ENCODE measurements around the gene TNXB. TPM values are rescaled to one million over a fixed set of nuclear protein-coding genes. Genes with fewer than 3 reads are reported as not detected.
"Not testable (repeated sequence)": the region's sequence is repeated elsewhere in the genome, so short reads cannot be mapped to it uniquely, and the experiment has no call there.

The TNXB gene
- total RNA-seq, 1 experiment from 2014 or later, result 0.37 TPM

DNA sequence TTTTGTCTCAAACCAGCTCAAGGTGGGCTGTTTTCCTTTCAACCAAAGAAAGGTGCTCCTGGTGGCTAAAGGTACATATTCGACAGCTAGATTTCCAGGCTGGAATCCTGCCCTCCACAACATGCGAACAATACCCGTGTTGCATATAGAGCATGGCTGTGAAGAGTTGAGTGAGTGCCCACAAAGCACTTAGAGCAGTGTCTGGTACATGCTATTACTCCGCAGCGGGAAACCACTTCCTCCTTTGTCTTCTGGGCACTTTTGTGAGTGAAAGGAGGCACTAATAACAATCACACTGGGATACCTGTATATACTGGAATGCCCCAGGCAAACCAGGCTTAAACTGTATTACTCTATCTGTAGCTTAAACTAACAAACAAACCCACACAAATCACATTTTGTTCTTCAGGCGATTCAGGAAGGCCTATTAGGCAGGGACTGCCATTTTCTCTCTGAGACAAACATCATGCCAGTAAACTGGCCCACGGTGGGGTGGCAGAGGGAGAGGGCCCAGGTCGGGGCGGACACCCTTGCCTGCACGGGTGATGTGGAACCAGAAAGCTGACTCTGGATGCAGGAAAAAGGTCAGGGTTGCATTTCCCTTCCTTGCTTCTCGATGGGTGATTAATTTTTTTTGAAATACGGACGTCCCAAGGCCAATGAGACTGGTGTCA, 104.1 kb downstream of the TNXB start:
- DNase-seq (ENCODE audit: low read depth, low spot score); in situ Hi-C loops (cut with HindIII; ENCODE audit: low pct_unique_long_range_greater_than_20kb, low sequenced_read_pairs): not testable (repeated sequence)

DNA sequence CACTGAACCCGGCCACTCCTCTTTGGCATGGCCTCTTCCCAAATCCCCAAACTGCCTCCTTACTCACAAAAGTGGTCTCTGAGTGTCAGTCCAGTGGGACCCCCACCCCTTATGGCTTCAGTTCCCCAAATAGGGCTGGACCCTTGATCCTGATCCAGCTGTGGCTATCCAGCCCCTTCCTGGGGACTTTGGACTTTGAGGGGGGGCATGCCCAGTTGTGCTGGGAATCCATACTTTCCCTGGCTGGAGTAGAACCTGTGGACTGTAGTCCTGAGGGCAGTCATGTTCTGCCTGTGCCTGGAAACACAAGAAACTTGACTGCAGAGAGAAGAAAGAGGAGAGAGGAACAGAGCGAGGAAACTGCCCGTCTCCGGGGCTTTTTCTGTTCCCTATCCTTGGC, 104.7 kb downstream of the TNXB start:
- DNase-seq (ENCODE audit: low read depth, low spot score); in situ Hi-C loops (cut with HindIII; ENCODE audit: low pct_unique_long_range_greater_than_20kb, low sequenced_read_pairs): not testable (repeated sequence)

DNA sequence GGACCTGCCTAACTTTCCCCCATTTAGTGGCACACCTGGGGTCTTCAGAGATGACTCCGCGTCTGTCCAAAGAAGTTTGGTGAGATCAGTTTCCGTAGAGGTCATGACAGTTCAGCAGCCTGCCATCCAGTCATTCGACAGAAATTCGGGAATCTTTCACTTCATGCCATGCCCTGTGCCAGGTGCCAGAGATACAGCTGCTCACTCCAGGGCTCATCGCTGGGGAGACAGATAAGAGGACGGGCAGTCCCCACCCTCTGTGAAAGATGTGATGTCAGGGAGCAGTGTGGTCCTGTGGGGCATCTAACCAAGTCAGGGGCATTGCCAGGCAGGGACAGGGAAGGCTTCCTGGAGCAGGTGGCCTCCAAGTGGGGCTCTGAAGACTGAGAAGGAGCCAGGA, 105.8 kb downstream of the TNXB start:
- in situ Hi-C loops (cut with HindIII; ENCODE audit: low pct_unique_long_range_greater_than_20kb, low sequenced_read_pairs); DNase-seq (ENCODE audit: low read depth, low spot score): not testable (repeated sequence)

DNA sequence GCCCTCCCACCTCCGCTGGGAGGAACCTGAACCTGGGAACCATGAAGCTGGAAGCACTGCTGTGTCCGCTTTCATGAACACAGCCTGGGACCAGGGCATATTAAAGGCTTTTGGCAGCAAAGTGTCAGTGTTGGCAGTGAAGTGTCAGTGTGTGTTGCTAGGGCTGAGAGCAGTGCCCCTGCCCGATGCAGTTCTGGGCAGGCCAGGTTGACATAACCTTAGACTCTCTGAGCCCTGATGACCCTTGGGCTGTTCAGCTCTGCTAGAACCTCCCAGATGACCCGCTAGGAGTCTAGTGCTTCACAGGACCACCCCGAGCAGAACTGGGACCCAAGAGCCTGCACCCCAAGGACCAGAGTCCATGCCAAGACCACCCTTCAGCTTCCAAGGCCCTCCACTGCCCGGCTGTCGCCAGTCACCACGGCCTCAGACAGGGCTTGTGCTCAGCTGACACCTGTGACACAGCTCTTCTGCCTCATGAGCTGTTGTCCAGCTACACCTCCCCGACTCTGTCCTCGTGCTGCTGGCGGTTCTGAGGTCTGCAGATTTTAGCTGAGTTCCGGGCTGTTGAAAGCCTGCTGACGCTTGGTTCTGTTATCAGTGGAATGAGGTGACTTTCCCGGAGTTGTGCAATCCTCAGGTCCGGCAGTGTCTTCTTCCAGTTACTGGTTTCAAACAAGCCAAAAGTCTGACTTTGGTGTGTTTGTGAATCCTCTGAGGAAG, 106.4 kb downstream of the TNXB start:
- in situ Hi-C loops (cut with HindIII; ENCODE audit: low pct_unique_long_range_greater_than_20kb, low sequenced_read_pairs); DNase-seq (ENCODE audit: low read depth, low spot score): not testable (repeated sequence)

DNA sequence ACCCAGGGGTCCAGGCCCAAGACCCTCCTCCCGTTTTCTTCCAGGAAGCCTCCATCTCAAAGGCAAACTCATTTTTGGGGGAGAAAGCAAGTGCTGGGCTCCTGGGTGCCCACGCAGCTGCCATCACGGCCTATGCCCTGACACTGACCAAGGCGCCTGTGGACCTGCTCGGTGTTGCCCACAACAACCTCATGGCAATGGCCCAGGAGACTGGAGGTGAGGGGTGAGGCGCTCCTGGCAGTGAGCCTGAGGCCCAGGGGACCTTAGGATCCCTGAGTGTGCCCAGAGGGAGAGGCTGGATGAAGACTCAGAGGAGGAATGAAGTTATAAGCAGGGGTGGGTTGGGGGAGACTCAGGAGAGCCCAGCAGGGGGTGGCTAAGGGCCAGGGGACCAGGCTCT, 112.8 kb downstream of the TNXB start:
- in situ Hi-C loops (cut with HindIII; ENCODE audit: low pct_unique_long_range_greater_than_20kb, low sequenced_read_pairs); DNase-seq (ENCODE audit: low read depth, low spot score): not testable (repeated sequence)

DNA sequence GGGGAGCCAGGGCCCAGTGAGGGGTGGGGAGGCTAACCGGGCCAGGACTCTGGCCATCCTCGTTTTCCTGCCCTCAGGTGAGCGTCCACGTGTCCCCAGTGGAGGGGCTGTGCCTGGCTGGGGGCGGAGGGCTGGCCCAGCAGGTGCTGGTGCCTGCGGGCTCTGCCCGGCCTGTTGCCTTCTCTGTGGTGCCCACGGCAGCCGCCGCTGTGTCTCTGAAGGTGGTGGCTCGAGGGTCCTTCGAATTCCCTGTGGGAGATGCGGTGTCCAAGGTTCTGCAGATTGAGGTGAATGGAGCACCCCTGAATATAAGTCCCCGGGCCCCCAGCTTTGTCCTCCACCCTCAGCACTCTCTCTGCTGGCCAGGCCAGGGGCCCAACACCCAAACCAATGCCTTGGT, 114.7 kb downstream of the TNXB start:
- in situ Hi-C loops (cut with HindIII; ENCODE audit: low pct_unique_long_range_greater_than_20kb, low sequenced_read_pairs), result not testable (repeated sequence)

More for the DNA sequence above, 114.7 kb downstream of the TNXB start:
- not testable (repeated sequence) for DNase-seq (ENCODE audit: low read depth, low spot score)

Small RNA genes lying within 50 kb of the gene (small RNA-seq; reads per million reads assigned to genes)
- gene RNA5SP206, result 0.02 to 0.10 reads per million in 2 experiments

Other genes with a start within 250 kb of the TNXB start
- 213 and 215 TPM in 2 replicates for gene NEU1, start 246.5 kb downstream of the TNXB start, total RNA-seq (2014; rRNA removed; shearing (Covaris generic))
- not detected in 2 replicates for gene SLC44A4, start 230.3 kb downstream of the TNXB start, total RNA-seq (2014; rRNA removed; shearing (Covaris generic))
- 39.4 and 47.7 TPM in 2 replicates for gene EHMT2, start 211.6 kb downstream of the TNXB start, total RNA-seq (2014; rRNA removed; shearing (Covaris generic))
- gene ZBTB12, start 207.3 kb downstream of the TNXB start, total RNA-seq (2014; rRNA removed; shearing (Covaris generic)), result 1.3 and 2.2 TPM in 2 replicates
- 9.4 and 10.1 TPM in 2 replicates for gene C2, start 181.6 kb downstream of the TNXB start, total RNA-seq (2014; rRNA removed; shearing (Covaris generic))
- not detected in 2 replicates for gene CFB, start 163.2 kb downstream of the TNXB start, total RNA-seq (2014; rRNA removed; shearing (Covaris generic))
- gene NELFE, start 150.4 kb downstream of the TNXB start, total RNA-seq (2014; rRNA removed; shearing (Covaris generic)), result 81.9 and 91.0 TPM in 2 replicates
- 21.4 and 28.3 TPM in 2 replicates for gene SKIC2, start 150.2 kb downstream of the TNXB start, total RNA-seq (2014; rRNA removed; shearing (Covaris generic))
- gene DXO, start 137.2 kb downstream of the TNXB start, total RNA-seq (2014; rRNA removed; shearing (Covaris generic)), result 5.2 and 9.2 TPM in 2 replicates
- gene C4A, start 127.3 kb downstream of the TNXB start, total RNA-seq (2014; rRNA removed; shearing (Covaris generic)), result 1.6 and 2.2 TPM in 2 replicates
- gene C4B, start 94.5 kb downstream of the TNXB start, total RNA-seq (2014; rRNA removed; shearing (Covaris generic)), result 0.45 and 2.2 TPM in 2 replicates
- gene CYP21A2, start 70.9 kb downstream of the TNXB start, total RNA-seq (2014; rRNA removed; shearing (Covaris generic)), result not detected in 2 replicates
- gene ATF6B, start 18.9 kb upstream of the TNXB start, total RNA-seq (2014; rRNA removed; shearing (Covaris generic)), result 15.1 and 15.3 TPM in 2 replicates
- gene FKBPL, start 20.9 kb upstream of the TNXB start, total RNA-seq (2014; rRNA removed; shearing (Covaris generic)), result 8.1 and 8.7 TPM in 2 replicates
- 0.16 and 0.21 TPM in 2 replicates for gene PRRT1, start 42.6 kb upstream of the TNXB start, total RNA-seq (2014; rRNA removed; shearing (Covaris generic))
- 73.5 and 109 TPM in 2 replicates for gene PPT2, start 44.8 kb upstream of the TNXB start, total RNA-seq (2014; rRNA removed; shearing (Covaris generic))
- 11.4 and 15.0 TPM in 2 replicates for gene EGFL8, start 55.3 kb upstream of the TNXB start, total RNA-seq (2014; rRNA removed; shearing (Covaris generic))
- 77.8 and 85.2 TPM in 2 replicates for gene AGPAT1, start 66.7 kb upstream of the TNXB start, total RNA-seq (2014; rRNA removed; shearing (Covaris generic))
- gene RNF5, start 69.1 kb upstream of the TNXB start, total RNA-seq (2014; rRNA removed; shearing (Covaris generic)), result 23.9 and 29.5 TPM in 2 replicates
- 0.35 and 0.85 TPM in 2 replicates for gene AGER, start 74.9 kb upstream of the TNXB start, total RNA-seq (2014; rRNA removed; shearing (Covaris generic))
- gene PBX2, start 80.9 kb upstream of the TNXB start, total RNA-seq (2014; rRNA removed; shearing (Covaris generic)), result 16.7 and 17.7 TPM in 2 replicates
- 3.3 and 5.4 TPM in 2 replicates for gene GPSM3, start 83.3 kb upstream of the TNXB start, total RNA-seq (2014; rRNA removed; shearing (Covaris generic))
- gene NOTCH4, start 114.7 kb upstream of the TNXB start, total RNA-seq (2014; rRNA removed; shearing (Covaris generic)), result 1.7 TPM in 2 replicates